Measurements from ENCODE around the gene SDHB. TPM values are rescaled to one million over a fixed set of nuclear protein-coding genes. Genes with fewer than 3 reads are reported as not detected.

The SDHB gene
- total and polyA plus RNA-seq, 2 of the 13 experiments (the other 11 are each of a cell fraction or from before 2014, with no cell fraction given): 136 to 142 TPM

DNA sequence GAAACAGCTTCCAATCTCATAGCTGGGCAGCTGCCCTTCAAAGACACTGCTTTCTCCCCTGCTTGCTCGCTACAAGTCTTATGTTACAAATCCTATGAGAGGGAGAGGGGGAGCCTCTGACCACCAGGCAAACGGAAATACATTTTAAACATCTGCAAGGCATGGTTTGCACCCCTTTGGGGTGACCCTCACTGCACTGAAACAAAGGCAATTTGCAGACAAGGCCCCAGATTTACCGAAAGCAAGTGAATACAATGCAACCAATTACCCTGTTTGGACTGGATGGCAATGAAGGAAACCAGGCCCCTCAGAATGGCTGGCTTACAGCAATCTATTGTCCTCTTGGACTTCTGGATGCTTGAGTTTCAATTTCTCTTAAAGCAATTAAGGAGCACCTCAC is 30.3 kb downstream of the SDHB start:
- peaks cover 43 to 74% of the 10 kb centered on the region in 2 experiments; a peak in 4 of 5 replicates for H3K36me3 ChIP-seq (replicated peaks in 1 of 2; ENCODE audit: control insufficient read depth in 1 of 2, insufficient read depth in 2 of 2, low read length in 2 of 2)

DNA sequence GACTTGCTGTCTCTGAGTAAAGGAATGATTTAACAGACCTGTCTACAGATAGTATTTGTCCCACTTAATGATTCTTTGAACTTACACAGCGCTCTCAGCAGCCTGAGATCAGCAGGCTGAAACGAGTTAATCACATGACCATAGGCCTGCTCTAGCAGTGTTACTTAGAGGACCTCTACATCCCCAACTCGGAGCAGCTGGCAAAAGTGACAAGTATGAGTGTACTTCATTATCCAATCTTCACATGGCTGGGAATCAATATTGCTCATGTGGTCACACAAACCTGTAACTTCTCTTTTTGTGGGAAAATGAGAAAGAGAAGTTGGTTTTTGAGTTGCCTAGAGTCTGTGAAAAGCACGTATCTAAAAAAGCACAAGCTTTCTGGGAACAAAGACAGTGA is 30.7 kb downstream of the SDHB start:
- ChIA-PET CTCF (ENCODE audit: low intra/inter-chr PET ratio, low total read pairs) (no interaction called here), POLR2A (no interaction called here)
- H3K27ac ChIP-seq (ENCODE audit: extremely low read length, insufficient read depth, low read length): no peak overlapping the region
- no peak overlapping the region for H3K4me2 ChIP-seq (ENCODE audit: low read depth, low read length)
- no peak overlapping the region for H3K9ac ChIP-seq (ENCODE audit: insufficient read depth, low read depth, low read length)
- DNase-seq (ENCODE audit: low spot score) (no peak), ATAC-seq (no peak), FAIRE-seq (no peak)
- intact Hi-C loops (cut with micrococcal nuclease; ENCODE audit: unreplicated experiment): no loop called here
- H3K36me3 ChIP-seq (replicated peaks in 1 of 2; ENCODE audit: control insufficient read depth in 1 of 2, insufficient read depth in 2 of 2, low read length in 2 of 2): peaks cover 43 to 69% of the 10 kb centered on the region in 2 experiments; a peak in 4 of 5 replicates
- no peaks in the 10 kb centered on the region for H3K4me1 ChIP-seq (ENCODE audit: insufficient read depth, low read length)
- H3K27me3 ChIP-seq (ENCODE audit: control insufficient read depth in 1 of 2, insufficient read depth in 2 of 2, low read length in 2 of 2): no peaks in the 10 kb centered on the region
- no peak overlapping the region for H2AFZ ChIP-seq (ENCODE audit: low read length)
- no peaks in the 10 kb centered on the region for H4K20me1 ChIP-seq (ENCODE audit: insufficient read depth, low read length)
- H3K9me3 ChIP-seq (ENCODE audit: low read length): no peaks in the 10 kb centered on the region
- H3K79me2 ChIP-seq (ENCODE audit: insufficient read depth, low read length): no peaks in the 10 kb centered on the region
- BruUV-seq (replicated peaks): no TSS peak
- in situ Hi-C loops (cut with HindIII; ENCODE audit: extremely low pct_ligation_motif_present, low pct_unique_long_range_greater_than_20kb): no loop called here
- H3K4me3 ChIP-seq (replicated peaks in 1 of 3; ENCODE audit: insufficient read depth in 1 of 3, low read depth in 2 of 3, low read length in 3 of 3): no peak overlapping the region
- 94% methylated on average over 4 of the region's 4 CpGs for WGBS (ENCODE audit: low lambda C conversion rate)
- no peak for TF ChIP-seq ZNF770 (CRISPR knock-in tag; IDR thresholded peaks at IDR 0.05)
- no peak for TF ChIP-seq ZNF431 (CRISPR knock-in tag; IDR thresholded peaks at IDR 0.05; ENCODE audit: borderline replicate concordance, low read depth)
- TF ChIP-seq MAFF (IDR thresholded peaks at IDR 0.05; ENCODE audit: low read depth, low read length): no peak
- TF ChIP-seq GFI1 (CRISPR knock-in tag; IDR thresholded peaks at IDR 0.05; ENCODE audit: borderline replicate concordance): no peak
- no peak for TF ChIP-seq PRDM15 (CRISPR knock-in tag; IDR thresholded peaks at IDR 0.05)
- TF ChIP-seq DMTF1 (CRISPR knock-in tag; IDR thresholded peaks at IDR 0.05): no peak
- no peak for TF ChIP-seq NR1H2 (CRISPR knock-in tag; IDR thresholded peaks at IDR 0.05; ENCODE audit: borderline replicate concordance, low read depth)

More for the DNA sequence above, 30.3 kb downstream of the SDHB start:
- ChIA-PET POLR2A (no interaction called here), CTCF (ENCODE audit: low intra/inter-chr PET ratio, low total read pairs) (no interaction called here)
- no peak for DNase-seq (ENCODE audit: low spot score)
- no peak for TF ChIP-seq WIZ (CRISPR knock-in tag; IDR thresholded peaks at IDR 0.05)
- no peak for TF ChIP-seq GTF2F1 (IDR thresholded peaks at IDR 0.05; ENCODE audit: low read length)
- TF ChIP-seq SALL1 (CRISPR knock-in tag; IDR thresholded peaks at IDR 0.05): no peak
- no peak for TF ChIP-seq FOXA1 (IDR thresholded peaks at IDR 0.05)
- TF ChIP-seq FOXA1 (CRISPR knock-in tag; IDR thresholded peaks at IDR 0.05): no peak
- no peak overlapping the region for H3K9ac ChIP-seq (ENCODE audit: insufficient read depth, low read depth, low read length)
- no peak overlapping the region for H3K27ac ChIP-seq (ENCODE audit: extremely low read length, insufficient read depth, low read length)
- no peak overlapping the region for H3K4me2 ChIP-seq (ENCODE audit: low read depth, low read length)
- H2AFZ ChIP-seq (ENCODE audit: low read length): no peak overlapping the region
- no peak for FAIRE-seq
- ATAC-seq: no peak
- intact Hi-C loops (cut with micrococcal nuclease; ENCODE audit: unreplicated experiment): no loop called here
- no peaks in the 10 kb centered on the region for H3K79me2 ChIP-seq (ENCODE audit: insufficient read depth, low read length)
- no peaks in the 10 kb centered on the region for H4K20me1 ChIP-seq (ENCODE audit: insufficient read depth, low read length)
- in situ Hi-C loops (cut with HindIII; ENCODE audit: extremely low pct_ligation_motif_present, low pct_unique_long_range_greater_than_20kb): no loop called here
- no peaks in the 10 kb centered on the region for H3K9me3 ChIP-seq (ENCODE audit: low read length)
- BruUV-seq (replicated peaks): no TSS peak
- no peaks in the 10 kb centered on the region for H3K27me3 ChIP-seq (ENCODE audit: control insufficient read depth in 1 of 2, insufficient read depth in 2 of 2, low read length in 2 of 2)
- 96% methylated on average over 3 of the region's 3 CpGs for WGBS (ENCODE audit: low lambda C conversion rate)
- no peak overlapping the region for H3K4me3 ChIP-seq (replicated peaks in 1 of 3; ENCODE audit: insufficient read depth in 1 of 3, low read depth in 2 of 3, low read length in 3 of 3)
- no peaks in the 10 kb centered on the region for H3K4me1 ChIP-seq (ENCODE audit: insufficient read depth, low read length)

All from HepG2 (cell line).